Measurements from ENCODE around the gene RAB20. TPM values are rescaled to one million over a fixed set of nuclear protein-coding genes. Genes with fewer than 3 reads are reported as not detected.
"Not testable (repeated sequence)": the region's sequence is repeated elsewhere in the genome, so short reads cannot be mapped to it uniquely, and the experiment has no call there.

The RAB20 gene
- polyA plus RNA-seq, 5 donors, result 16.0 to 23.2 (median 20.7) TPM

- DNase-seq, result no peak
Measured at GRCh38 chr13:110511509-110512181, 49.9 kb downstream of the RAB20 start.

- DNase-seq, result no peak
Measured at GRCh38 chr13:110509971-110510786, 51.3 kb downstream of the RAB20 start.

- DNase-seq, result no peak
Measured at GRCh38 chr13:110509478-110509926, 52.0 kb downstream of the RAB20 start.

- DNase-seq, result no peak
Measured at GRCh38 chr13:110507678-110508381, 53.7 kb downstream of the RAB20 start.

GRCh38 chr13:110506859-110507566, 54.5 kb downstream of the RAB20 start:
- DNase-seq, result peak; percentile 55 to 71

GRCh38 chr13:110506396-110506795, 55.1 kb downstream of the RAB20 start:
- DNase-seq, result no peak

- DNase-seq, result no peak
Measured at GRCh38 chr13:110505594-110505993, 55.9 kb downstream of the RAB20 start.

- DNase-seq, result no peak
Measured at GRCh38 chr13:110503979-110504499, 57.5 kb downstream of the RAB20 start.

- DNase-seq, result no peak
Measured at GRCh38 chr13:110503037-110503901, 58.3 kb downstream of the RAB20 start.

GRCh38 chr13:110501188-110501587, 60.3 kb downstream of the RAB20 start:
- no peak for DNase-seq

GRCh38 chr13:110500341-110500740, 61.2 kb downstream of the RAB20 start:
- DNase-seq, result no peak

- DNase-seq, result no peak
Measured at GRCh38 chr13:110499621-110500281, 61.8 kb downstream of the RAB20 start.

GRCh38 chr13:110498765-110499164, 62.8 kb downstream of the RAB20 start:
- no peak for DNase-seq

- DNase-seq, result no peak
Measured at GRCh38 chr13:110498327-110498726, 63.2 kb downstream of the RAB20 start.

GRCh38 chr13:110497896-110498295, 63.6 kb downstream of the RAB20 start:
- not testable (repeated sequence) for DNase-seq

- DNase-seq, result no peak
Measured at GRCh38 chr13:110497003-110497402, 64.5 kb downstream of the RAB20 start.

- no peak for DNase-seq
Measured at GRCh38 chr13:110496281-110496680, 65.2 kb downstream of the RAB20 start.

- no peak for DNase-seq
Measured at GRCh38 chr13:110495881-110496280, 65.6 kb downstream of the RAB20 start.

- no peak for DNase-seq
Measured at GRCh38 chr13:110495376-110495775, 66.1 kb downstream of the RAB20 start.

GRCh38 chr13:110493613-110494012, 67.9 kb downstream of the RAB20 start:
- no peak for DNase-seq
